GM23338 (cell line): ENCODE measurements around the gene RICTOR. TPM values are rescaled to one million over a fixed set of nuclear protein-coding genes. Genes with fewer than 3 reads are reported as not detected.

ENCODE experiments used
- ATAC-seq: fragments of 200-7000 bp; cut with Tn5 transposase; 3 replicates; pipeline ENCODE4 v1.9.1; 2020
- DNase-seq: peaks from one replicate; pipeline ENCODE4 v3.0.0-alpha.2; 2015; ENCODE audit warnings: low spot score
- H2AFZ ChIP-seq: fragments of 200-600 bp; sonication (generic); 2 replicates; pipeline ENCODE4 v1.8.0; 2016; ENCODE audit warnings: antibody characterized with exemption, mild to moderate bottlenecking, moderate library complexity
- H3F3A ChIP-seq: fragments of 200-600 bp; sonication (generic); replicated peaks from 2 replicates; pipeline ENCODE4 v1.8.0; 2017; ENCODE audit warnings: antibody characterized with exemption, mixed run types, low read depth
- H3K27ac ChIP-seq: fragments of 200-600 bp; sonication (generic); 2 replicates; pipeline ENCODE4 v1.6.1; 2016; ENCODE audit warnings: low read depth
- H3K27me3 ChIP-seq: fragments of 200-600 bp; sonication (generic); 2 replicates; pipeline ENCODE4 v1.8.0; 2016; ENCODE audit warnings: mild to moderate bottlenecking, mixed run types, moderate library complexity; ENCODE audit not compliant: insufficient read depth
- H3K36me3 ChIP-seq: fragments of 200-600 bp; sonication (generic); 2 replicates; pipeline ENCODE4 v1.8.0; 2016; ENCODE audit warnings: mild to moderate bottlenecking; ENCODE audit not compliant: insufficient read depth
- H3K4me1 ChIP-seq: fragments of 200-600 bp; sonication (generic); 2 replicates; pipeline ENCODE4 v1.8.0; 2016; ENCODE audit warnings: mild to moderate bottlenecking, moderate library complexity; ENCODE audit not compliant: insufficient read depth
- H3K4me2 ChIP-seq: fragments of 200-600 bp; sonication (generic); 2 replicates; pipeline ENCODE4 v1.7.1; 2017; ENCODE audit warnings: mixed run types
- H3K4me3 ChIP-seq: fragments of 200-600 bp; sonication (generic); 2 replicates; pipeline ENCODE4 v1.6.1; 2016; ENCODE audit warnings: mixed run types
- H3K79me2 ChIP-seq: fragments of 200-600 bp; sonication (generic); replicated peaks from 2 replicates; pipeline ENCODE4 v1.8.0; 2017; ENCODE audit warnings: mild to moderate bottlenecking; ENCODE audit not compliant: insufficient read depth
- H3K9me2 ChIP-seq: fragments of 200-600 bp; sonication (generic); 2 replicates; pipeline ENCODE4 v1.8.0; 2017; ENCODE audit not compliant: insufficient read depth
- H4K20me1 ChIP-seq: fragments of 200-600 bp; sonication (generic); replicated peaks from 2 replicates; pipeline ENCODE4 v1.8.0; 2017; ENCODE audit warnings: mild to moderate bottlenecking; ENCODE audit not compliant: insufficient read depth
- H3K27ac Mint-ChIP-seq: 2 replicates; pipeline ENCODE4 v1.8.0; 2020; ENCODE audit warnings: inconsistent platforms, mild to moderate bottlenecking, moderate library complexity, mixed read lengths
- H3K27me3 Mint-ChIP-seq: 3 replicates; pipeline ENCODE4 v1.8.0; 2022; ENCODE audit warnings: low read depth, mild to moderate bottlenecking, moderate library complexity, mixed read lengths, inconsistent platforms; ENCODE audit not compliant: insufficient read depth, poor library complexity
- H3K36me3 Mint-ChIP-seq: 3 replicates; pipeline ENCODE4 v1.8.0; 2021; ENCODE audit warnings: low read depth, mild to moderate bottlenecking, inconsistent platforms, moderate library complexity, mixed read lengths
- H3K4me1 Mint-ChIP-seq: 3 replicates; pipeline ENCODE4 v1.8.0; 2020; ENCODE audit warnings: mild to moderate bottlenecking, inconsistent platforms, mixed read lengths
- H3K4me3 Mint-ChIP-seq: 3 replicates; pipeline ENCODE4 v1.8.0; 2021; ENCODE audit warnings: moderate library complexity, mild to moderate bottlenecking, inconsistent platforms, mixed read lengths
- H3K9me3 Mint-ChIP-seq: 3 replicates; pipeline ENCODE4 v1.8.0; 2020; ENCODE audit warnings: moderate library complexity, mild to moderate bottlenecking, inconsistent platforms, mixed read lengths
- ETS1 ChIP-seq: IDR thresholded peaks from 2 replicates; pipeline ENCODE4 v1.6.1; 2016; ENCODE audit warnings: antibody characterized with exemption
- EZH2phosphoT487 ChIP-seq: fragments of 200-600 bp; sonication (generic); IDR thresholded peaks from one replicate; pipeline ENCODE4 v1.8.1; 2018; ENCODE audit warnings: antibody characterized with exemption; ENCODE audit not compliant: unreplicated experiment
- NANOG ChIP-seq: IDR thresholded peaks from 2 replicates; pipeline ENCODE4 v1.6.1; 2016; ENCODE audit warnings: antibody characterized with exemption, borderline replicate concordance
- STAT1 ChIP-seq: IDR thresholded peaks from one replicate; pipeline ENCODE4 v1.6.1; 2016; ENCODE audit warnings: antibody characterized with exemption; ENCODE audit not compliant: unreplicated experiment
- ZNF331 ChIP-seq: fragments of 250-450 bp; sonication (Bioruptor Pico); IDR thresholded peaks from 2 replicates; pipeline ENCODE4 v1.5.0; 2020; ENCODE audit warnings: low read depth, mild to moderate bottlenecking, moderate library complexity
- polyA plus RNA-seq: library from polyadenylated mRNA; unstranded; fragments of >200 nt; fragmentation: Nextera tagmentation; extraction: Ambion mirVana; gene quantifications from 2 replicates; pipeline ENCODE4 v1.2.1, GENCODE V29; 2016
- total RNA-seq: library from RNA; depleted of rRNA; stranded (reverse); fragments of >200 nt; shearing (Covaris generic); gene quantifications from 2 replicates; pipeline ENCODE4 v1.2.3, GENCODE V29; 2014
- TF ChIP-seq, protein P1 (sequence below): IDR thresholded peaks from one replicate; pipeline ENCODE4 v1.6.1; 2018; ENCODE audit warnings: antibody characterized with exemption; ENCODE audit not compliant: unreplicated experiment

The RICTOR gene
- total and polyA plus RNA-seq, 2 experiments from 2014 or later, result 9.9 to 27.4 TPM

DNA sequence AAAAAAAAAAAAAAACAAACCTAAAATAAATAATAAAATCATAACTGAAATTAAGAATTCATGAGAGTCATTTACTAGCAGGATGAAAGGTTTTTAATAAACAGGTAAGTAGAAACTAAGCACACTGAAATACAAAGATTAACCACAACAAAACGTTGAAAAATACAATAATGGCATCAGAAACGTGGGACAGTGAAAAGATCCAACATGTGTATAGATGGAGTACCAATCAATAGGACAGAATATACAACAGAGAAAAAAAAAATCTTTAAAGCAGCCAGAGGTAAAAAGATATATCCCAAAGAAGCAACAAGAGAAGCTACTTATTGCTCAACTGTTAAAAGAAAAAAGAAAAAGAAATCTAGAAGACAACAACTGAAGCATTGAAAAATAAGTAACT is 75.2 kb downstream of the RICTOR start:
- H3K9me3 Mint-ChIP-seq, result peaks cover 11% of the 10 kb centered on the region; the same call in 2 of the 3 replicates
- ATAC-seq, result no peak
- H3K27me3 Mint-ChIP-seq, result no peaks in the 10 kb centered on the region

GRCh38 chr5:38997591-38997990 is 76.6 kb downstream of the RICTOR start:
- no peak for ATAC-seq
- H3K4me2 ChIP-seq, result no peak overlapping the region
- TF ChIP-seq, protein P1, sequence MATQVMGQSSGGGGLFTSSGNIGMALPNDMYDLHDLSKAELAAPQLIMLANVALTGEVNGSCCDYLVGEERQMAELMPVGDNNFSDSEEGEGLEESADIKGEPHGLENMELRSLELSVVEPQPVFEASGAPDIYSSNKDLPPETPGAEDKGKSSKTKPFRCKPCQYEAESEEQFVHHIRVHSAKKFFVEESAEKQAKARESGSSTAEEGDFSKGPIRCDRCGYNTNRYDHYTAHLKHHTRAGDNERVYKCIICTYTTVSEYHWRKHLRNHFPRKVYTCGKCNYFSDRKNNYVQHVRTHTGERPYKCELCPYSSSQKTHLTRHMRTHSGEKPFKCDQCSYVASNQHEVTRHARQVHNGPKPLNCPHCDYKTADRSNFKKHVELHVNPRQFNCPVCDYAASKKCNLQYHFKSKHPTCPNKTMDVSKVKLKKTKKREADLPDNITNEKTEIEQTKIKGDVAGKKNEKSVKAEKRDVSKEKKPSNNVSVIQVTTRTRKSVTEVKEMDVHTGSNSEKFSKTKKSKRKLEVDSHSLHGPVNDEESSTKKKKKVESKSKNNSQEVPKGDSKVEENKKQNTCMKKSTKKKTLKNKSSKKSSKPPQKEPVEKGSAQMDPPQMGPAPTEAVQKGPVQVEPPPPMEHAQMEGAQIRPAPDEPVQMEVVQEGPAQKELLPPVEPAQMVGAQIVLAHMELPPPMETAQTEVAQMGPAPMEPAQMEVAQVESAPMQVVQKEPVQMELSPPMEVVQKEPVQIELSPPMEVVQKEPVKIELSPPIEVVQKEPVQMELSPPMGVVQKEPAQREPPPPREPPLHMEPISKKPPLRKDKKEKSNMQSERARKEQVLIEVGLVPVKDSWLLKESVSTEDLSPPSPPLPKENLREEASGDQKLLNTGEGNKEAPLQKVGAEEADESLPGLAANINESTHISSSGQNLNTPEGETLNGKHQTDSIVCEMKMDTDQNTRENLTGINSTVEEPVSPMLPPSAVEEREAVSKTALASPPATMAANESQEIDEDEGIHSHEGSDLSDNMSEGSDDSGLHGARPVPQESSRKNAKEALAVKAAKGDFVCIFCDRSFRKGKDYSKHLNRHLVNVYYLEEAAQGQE, result no peak
- TF ChIP-seq ETS1, result no peak
- TF ChIP-seq STAT1, result no peak
- no peak for TF ChIP-seq ZNF331
- TF ChIP-seq NANOG, result no peak
- TF ChIP-seq EZH2phosphoT487, result no peak

More for the DNA sequence above, 75.2 kb downstream of the RICTOR start:
- no peaks in the 10 kb centered on the region for H3K79me2 ChIP-seq
- DNase-seq, result no peak
- peaks cover 21% of the 10 kb centered on the region for H3K36me3 Mint-ChIP-seq
- H3K27ac Mint-ChIP-seq, result no peak overlapping the region
- H3K9me2 ChIP-seq, result no peaks in the 10 kb centered on the region
- no peaks in the 10 kb centered on the region for H3K4me1 ChIP-seq
- no peak overlapping the region for H3K4me3 ChIP-seq
- H3K4me3 Mint-ChIP-seq, result no peak overlapping the region
- no peaks in the 10 kb centered on the region for H3F3A ChIP-seq
- TF ChIP-seq EZH2phosphoT487 (no peak), ZNF331 (no peak)
- TF ChIP-seq, protein P1, result no peak
- H2AFZ ChIP-seq, result no peak overlapping the region
- no peaks in the 10 kb centered on the region for H3K27me3 ChIP-seq
- H3K4me1 Mint-ChIP-seq, result peaks cover 6% of the 10 kb centered on the region; the same call in 2 of the 3 replicates
- no peak overlapping the region for H3K27ac ChIP-seq
- no peaks in the 10 kb centered on the region for H4K20me1 ChIP-seq
- no peaks in the 10 kb centered on the region for H3K36me3 ChIP-seq
- H3K4me2 ChIP-seq, result no peak overlapping the region

More at GRCh38 chr5:38997591-38997990, 76.6 kb downstream of the RICTOR start:
- no peaks in the 10 kb centered on the region for H3F3A ChIP-seq
- H4K20me1 ChIP-seq, result no peaks in the 10 kb centered on the region; the same call in 1 of the 2 replicates
- H3K9me2 ChIP-seq, result no peaks in the 10 kb centered on the region
- no peak overlapping the region for H3K27ac Mint-ChIP-seq
- no peaks in the 10 kb centered on the region for H3K4me1 ChIP-seq
- no peak for DNase-seq
- no peak overlapping the region for H3K4me3 Mint-ChIP-seq
- H3K27me3 Mint-ChIP-seq, result no peaks in the 10 kb centered on the region
- H3K4me3 ChIP-seq, result no peak overlapping the region
- no peaks in the 10 kb centered on the region for H3K36me3 ChIP-seq
- peaks cover 24% of the 10 kb centered on the region for H3K36me3 Mint-ChIP-seq
- no peaks in the 10 kb centered on the region for H3K27me3 ChIP-seq
- H2AFZ ChIP-seq, result no peak overlapping the region
- 0 out of 2 replicates have a peak overlapping the region, but pooled peaks have one; percentile 6 for H3K27ac ChIP-seq
- H3K4me1 Mint-ChIP-seq, result peaks cover 6% of the 10 kb centered on the region; the same call in 2 of the 3 replicates
- H3K79me2 ChIP-seq, result no peaks in the 10 kb centered on the region
- peaks cover 11% of the 10 kb centered on the region; the same call in 2 of the 3 replicates for H3K9me3 Mint-ChIP-seq
